ENCODE results near the gene CADPS. TPM values are rescaled to one million over a fixed set of nuclear protein-coding genes. Genes with fewer than 3 reads are reported as not detected.

The CADPS gene
- polyA plus RNA-seq, 1 experiment = not detected

DNA sequence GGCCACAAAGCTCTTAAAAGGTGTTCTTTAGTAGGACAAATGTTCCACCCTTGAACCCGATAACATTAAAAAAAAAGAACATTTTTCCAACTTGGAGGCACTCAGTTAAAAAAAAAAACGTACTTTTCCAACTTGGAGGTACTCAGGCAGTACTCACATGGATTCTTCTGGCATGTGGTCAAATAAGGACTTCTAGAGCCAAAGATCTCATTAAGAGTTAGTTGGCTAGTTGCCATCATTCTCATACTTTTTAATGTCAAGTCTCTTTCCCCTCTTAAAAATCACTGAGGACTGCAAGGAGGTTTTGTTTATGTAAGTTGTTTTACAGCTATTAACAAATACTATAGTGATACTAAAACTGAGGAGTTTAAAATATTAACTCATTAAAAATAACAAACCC, 101.0 kb downstream of the CADPS start:
- TF ChIP-seq, protein P1, sequence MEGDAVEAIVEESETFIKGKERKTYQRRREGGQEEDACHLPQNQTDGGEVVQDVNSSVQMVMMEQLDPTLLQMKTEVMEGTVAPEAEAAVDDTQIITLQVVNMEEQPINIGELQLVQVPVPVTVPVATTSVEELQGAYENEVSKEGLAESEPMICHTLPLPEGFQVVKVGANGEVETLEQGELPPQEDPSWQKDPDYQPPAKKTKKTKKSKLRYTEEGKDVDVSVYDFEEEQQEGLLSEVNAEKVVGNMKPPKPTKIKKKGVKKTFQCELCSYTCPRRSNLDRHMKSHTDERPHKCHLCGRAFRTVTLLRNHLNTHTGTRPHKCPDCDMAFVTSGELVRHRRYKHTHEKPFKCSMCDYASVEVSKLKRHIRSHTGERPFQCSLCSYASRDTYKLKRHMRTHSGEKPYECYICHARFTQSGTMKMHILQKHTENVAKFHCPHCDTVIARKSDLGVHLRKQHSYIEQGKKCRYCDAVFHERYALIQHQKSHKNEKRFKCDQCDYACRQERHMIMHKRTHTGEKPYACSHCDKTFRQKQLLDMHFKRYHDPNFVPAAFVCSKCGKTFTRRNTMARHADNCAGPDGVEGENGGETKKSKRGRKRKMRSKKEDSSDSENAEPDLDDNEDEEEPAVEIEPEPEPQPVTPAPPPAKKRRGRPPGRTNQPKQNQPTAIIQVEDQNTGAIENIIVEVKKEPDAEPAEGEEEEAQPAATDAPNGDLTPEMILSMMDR (IDR thresholded peaks at IDR 0.05; ENCODE audit: insufficient read depth, low read depth, low read length) = no peak
- DNase-seq (ENCODE audit: low read depth) = no peak
- no peaks in the 10 kb centered on the region for H3K36me3 ChIP-seq (ENCODE audit: control insufficient read depth, insufficient read depth, low read length)
- H3K27me3 ChIP-seq (ENCODE audit: control insufficient read depth, insufficient read depth, low read length) = no peaks in the 10 kb centered on the region
- no peak overlapping the region for H3K4me3 ChIP-seq (ENCODE audit: low read depth, low read length)
- ChIA-PET CTCF (interaction anchor here (0.7 kb wide), 1 partner anchor 168 kb away, joined by 3 read pairs; no protein-coding TSS in a partner anchor), POLR2A (no interaction called here)

DNA sequence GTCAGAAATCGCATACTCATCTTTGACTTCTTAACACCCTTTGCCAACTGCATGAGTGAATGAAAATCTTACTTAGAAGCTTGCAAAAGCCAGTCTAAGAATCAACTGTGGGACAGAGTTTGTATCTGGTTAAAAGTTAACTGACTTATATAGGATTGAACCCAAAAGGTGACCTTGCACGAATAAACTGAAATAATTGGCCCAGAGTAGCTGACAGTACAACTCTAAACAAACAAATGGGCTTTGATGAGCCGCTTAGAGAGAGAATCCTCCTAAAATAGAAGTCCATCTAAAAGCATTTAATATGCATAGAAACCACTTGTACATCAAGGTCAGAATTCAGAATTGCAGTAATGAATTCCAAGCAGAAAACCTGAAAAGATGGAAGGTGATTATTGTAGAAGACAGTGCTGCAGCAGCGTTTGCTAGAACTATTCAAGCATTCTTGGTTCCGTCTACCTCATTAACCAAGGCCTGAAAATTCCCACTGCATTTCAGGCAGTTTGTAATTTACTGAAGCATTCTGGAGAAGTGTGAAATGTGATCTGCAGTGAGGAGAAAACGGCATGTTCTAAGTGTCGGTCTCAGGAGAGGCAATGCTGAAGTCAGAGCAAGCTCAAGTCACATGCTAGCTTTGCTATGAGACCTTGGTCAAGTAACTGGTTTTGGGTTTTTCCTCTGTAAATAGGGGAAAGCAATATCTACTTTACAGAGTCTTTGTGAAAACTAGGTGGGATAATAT, 103.7 kb downstream of the CADPS start:
- TF ChIP-seq, protein P1 (IDR thresholded peaks at IDR 0.05; ENCODE audit: insufficient read depth, low read depth, low read length) = no peak
- no peaks in the 10 kb centered on the region for H3K36me3 ChIP-seq (ENCODE audit: control insufficient read depth, insufficient read depth, low read length)
- CTCF ChIA-PET = no interaction called here
- H3K4me3 ChIP-seq (ENCODE audit: low read depth, low read length) = no peak overlapping the region
- no peak for DNase-seq (ENCODE audit: low read depth)
- H3K27me3 ChIP-seq (ENCODE audit: control insufficient read depth, insufficient read depth, low read length) = no peaks in the 10 kb centered on the region
- POLR2A ChIA-PET = no interaction called here

DNA sequence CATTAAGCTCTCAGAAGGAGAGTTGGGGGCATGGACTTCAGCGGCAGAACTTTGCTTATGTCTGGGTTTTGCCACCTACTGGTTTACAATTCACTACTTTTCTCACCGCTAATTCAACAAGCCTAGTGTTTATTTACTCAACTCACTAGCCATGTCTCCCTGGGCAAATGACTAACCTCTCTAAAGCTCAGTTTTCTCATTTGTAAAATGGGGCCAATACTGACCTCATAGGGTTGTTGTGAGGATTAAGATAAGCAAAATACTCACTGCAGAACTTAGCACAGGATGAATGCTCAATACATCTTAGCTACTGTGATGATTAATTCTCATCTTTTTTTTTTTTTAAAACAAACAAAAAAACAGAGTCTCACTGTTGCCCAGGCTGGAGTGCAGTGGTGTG, 106.3 kb downstream of the CADPS start:
- Histone ChIP-seq H3K27me3 (ENCODE audit: control insufficient read depth, insufficient read depth, low read length) (no peaks in the 10 kb centered on the region), H3K36me3 (ENCODE audit: control insufficient read depth, insufficient read depth, low read length) (no peaks in the 10 kb centered on the region), H3K4me3 (ENCODE audit: low read depth, low read length) (no peak overlapping the region)
- POLR2A ChIA-PET = no interaction called here
- no peak for DNase-seq (ENCODE audit: low read depth)
- TF ChIP-seq, protein P1 (IDR thresholded peaks at IDR 0.05; ENCODE audit: insufficient read depth, low read depth, low read length) = no peak
- CTCF ChIA-PET = no interaction called here

DNA sequence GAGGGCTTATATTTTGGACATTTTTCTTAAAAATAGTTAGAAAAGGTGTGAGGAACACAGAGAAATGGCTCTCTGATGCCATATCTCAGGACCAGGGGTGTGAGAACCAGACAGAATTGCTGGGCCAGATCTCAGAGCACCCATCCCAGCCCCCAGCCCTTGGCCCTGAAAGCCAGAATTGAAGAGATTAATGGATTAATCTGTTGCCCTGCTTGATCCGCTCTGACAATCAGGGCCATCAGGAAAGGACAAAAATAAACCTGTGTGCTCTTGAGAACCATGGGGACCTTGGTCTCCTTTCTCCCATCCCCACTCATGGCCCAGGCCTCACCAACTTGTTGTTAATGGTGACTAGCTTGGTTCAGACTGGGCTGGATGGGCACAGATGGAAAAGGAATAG, 113.5 kb downstream of the CADPS start:
- CTCF ChIA-PET = no interaction called here
- TF ChIP-seq, protein P1 (IDR thresholded peaks at IDR 0.05; ENCODE audit: insufficient read depth, low read depth, low read length) = no peak
- H3K36me3 ChIP-seq (ENCODE audit: control insufficient read depth, insufficient read depth, low read length) = no peaks in the 10 kb centered on the region
- H3K27me3 ChIP-seq (ENCODE audit: control insufficient read depth, insufficient read depth, low read length) = no peaks in the 10 kb centered on the region
- no peak for DNase-seq (ENCODE audit: low read depth)
- no peak overlapping the region for H3K4me3 ChIP-seq (ENCODE audit: low read depth, low read length)
- POLR2A ChIA-PET = no interaction called here

DNA sequence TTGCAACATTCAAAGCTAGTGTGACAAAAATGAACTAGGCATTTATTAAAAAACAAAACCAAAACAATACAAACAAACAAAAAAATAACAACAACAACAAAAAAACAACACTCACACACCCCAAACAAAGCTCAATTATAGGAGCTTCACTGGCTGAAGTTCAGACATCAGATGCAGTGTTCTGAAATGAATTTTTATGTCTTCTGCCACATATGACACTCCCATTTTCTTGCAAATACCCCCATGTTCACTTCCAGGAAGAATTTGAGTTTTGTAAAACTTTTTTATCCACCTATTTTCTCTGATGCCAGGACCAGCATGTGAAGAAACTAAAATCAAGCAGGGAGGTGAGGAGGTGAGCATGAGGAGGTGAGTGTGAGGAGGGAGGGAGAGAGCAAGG, 113.9 kb downstream of the CADPS start:
- no peaks in the 10 kb centered on the region for H3K36me3 ChIP-seq (ENCODE audit: control insufficient read depth, insufficient read depth, low read length)
- no peaks in the 10 kb centered on the region for H3K27me3 ChIP-seq (ENCODE audit: control insufficient read depth, insufficient read depth, low read length)
- TF ChIP-seq, protein P1 (IDR thresholded peaks at IDR 0.05; ENCODE audit: insufficient read depth, low read depth, low read length) = no peak
- POLR2A ChIA-PET = no interaction called here
- CTCF ChIA-PET = no interaction called here
- DNase-seq (ENCODE audit: low read depth) = no peak
- no peak overlapping the region for H3K4me3 ChIP-seq (ENCODE audit: low read depth, low read length)
